Hematopoietic multipotent progenitor cell treated with erythropoietin and hydrocortisone succinate and interleukin-3 and kit ligand, for 6 days (in vitro differentiated cells): Measurements from ENCODE around the gene AKT3.
"Not testable (repeated sequence)": the region's sequence is repeated elsewhere in the genome, so short reads cannot be mapped to it uniquely, and the experiment has no call there.

ENCODE experiments used
- DNase-seq: peaks from one replicate; pipeline ENCODE4 v3.0.0-alpha.2; 2015

AKT3 gene

DNA sequence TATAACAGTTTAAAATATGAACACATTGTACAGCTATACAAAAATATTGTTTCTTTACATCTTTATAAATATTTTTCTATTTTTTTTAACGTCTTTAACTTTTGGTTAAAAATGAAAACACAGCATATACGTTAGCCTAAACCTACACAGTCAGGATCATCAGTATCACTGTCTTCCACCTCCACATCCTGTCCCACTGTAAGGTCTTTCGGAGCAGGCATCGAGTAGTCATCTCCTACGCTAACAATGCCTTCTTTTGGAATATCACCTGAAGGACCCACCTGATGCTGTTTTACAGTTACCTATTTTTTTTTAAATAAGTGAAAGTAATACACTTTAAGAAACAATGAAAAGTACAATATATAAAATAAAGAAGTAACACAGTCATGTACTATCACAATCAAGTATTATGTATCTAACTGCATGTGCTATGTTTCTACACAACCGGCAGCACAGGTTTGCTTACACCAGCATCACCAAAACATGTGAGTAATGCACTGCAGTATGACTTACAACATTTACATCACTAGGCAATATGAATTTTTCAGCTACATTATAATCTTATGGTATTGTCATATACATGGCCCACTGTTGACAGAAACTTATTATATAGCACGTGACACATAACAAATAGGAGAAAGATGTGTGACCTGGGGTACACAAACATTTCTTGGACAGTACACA is 254.4 kb downstream of the AKT3 start:
- no peak for DNase-seq

DNA sequence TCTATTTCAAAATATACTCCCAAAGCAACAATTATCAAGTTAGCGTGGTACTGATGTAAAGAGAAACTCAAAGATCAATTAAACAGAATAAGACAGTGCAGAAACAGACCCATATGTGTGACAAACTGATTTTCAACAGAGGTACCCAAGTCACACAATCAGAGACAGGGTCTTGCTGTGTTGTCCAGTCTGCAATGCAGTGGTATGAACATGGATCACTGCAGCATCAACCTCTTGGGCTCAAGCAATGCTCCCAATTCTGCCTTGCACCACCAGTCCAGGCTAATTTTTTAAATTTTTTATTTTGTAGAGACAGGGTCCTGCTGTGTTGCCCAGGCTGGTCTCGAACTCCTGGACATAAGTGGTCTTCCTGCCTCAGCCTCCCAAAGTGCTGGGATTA is 255.6 kb downstream of the AKT3 start:
- DNase-seq = no peak

DNA sequence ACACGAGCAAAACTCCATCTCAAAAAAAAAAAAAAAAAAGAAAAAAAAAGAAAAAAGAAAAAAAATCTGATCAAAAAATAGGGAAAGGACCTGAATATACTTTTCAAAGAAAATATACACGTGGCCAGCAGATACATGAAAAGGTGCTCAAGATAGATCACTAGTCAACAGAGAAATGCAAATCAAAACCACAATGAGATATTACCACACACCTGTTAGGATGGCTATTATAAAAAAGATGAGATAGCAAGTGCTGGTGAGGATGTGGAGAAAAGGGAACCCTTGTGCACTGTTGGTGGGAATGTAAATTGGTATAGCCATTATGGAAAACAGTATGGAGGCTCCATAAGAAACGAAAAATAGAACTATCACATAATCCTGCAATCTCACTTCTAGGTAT is 260.8 kb downstream of the AKT3 start:
- not testable (repeated sequence) for DNase-seq

DNA sequence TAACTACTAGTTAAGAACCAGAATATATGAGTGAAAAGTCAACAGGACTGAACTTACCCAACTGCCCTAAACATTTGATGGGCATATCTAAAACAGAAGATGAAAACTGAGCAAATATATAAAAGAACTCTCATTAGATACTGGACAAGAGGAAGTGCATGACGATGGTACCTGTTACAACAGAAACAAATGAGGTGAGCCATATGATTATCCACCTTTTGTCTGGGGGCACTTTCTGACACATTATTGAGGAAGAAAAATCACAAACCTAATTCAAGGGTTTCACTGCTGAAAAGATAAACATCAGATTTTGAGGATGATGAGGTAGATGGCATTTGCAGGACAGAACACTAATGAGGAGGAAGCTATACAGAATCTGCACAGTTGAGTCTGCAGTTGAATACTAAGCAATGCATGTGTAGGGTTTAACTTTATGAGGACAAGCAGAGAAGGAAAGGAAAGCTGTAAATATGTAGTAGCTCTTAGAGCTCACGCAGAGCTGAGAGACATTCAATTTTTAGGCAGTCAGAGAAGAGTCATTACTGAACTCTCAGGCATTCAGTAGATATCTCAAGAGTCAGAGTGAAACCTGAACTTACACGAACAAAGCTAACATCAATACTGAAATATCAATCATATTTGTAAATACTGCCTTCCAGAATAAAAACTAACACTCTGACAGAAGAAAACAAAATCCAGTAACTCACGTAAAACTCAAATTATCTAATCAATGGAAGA is 262.1 kb downstream of the AKT3 start:
- no peak for DNase-seq

DNA sequence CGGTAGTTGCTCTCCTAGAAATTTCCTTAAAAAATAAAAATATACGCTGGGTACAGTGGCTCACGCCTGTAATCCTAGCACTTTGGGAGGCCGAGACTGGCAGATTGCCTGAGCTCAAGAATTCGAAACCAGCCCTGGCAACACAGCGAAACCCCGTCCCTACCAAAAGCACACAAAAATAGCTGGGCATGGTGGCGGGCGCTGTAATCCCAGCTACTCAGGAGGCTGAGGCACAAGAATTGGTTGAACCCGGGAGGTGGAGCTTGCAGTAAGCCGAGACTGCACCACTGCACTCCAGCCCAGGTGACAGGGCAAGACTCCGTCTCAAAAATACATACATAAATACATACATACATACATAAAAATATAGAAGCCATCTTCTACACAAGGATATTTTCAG is 262.8 kb downstream of the AKT3 start:
- no peak for DNase-seq

DNA sequence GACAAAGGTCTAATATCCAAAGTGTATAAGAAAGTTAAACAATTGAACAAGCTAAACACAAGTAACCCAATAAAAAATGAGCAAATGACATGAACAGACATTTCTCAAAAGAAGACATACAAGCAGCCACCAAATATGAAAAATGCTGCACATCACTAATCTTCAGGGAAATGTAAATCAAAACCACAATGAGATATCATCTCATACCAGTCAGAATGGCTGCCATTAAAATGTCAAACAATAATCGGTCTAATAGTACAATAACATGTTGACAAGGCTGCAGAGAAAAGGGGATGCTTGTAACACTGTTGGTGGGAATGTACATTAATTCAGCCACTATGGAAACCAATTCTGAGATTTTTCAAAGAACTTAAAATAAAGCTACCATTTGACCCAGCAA is 264.1 kb downstream of the AKT3 start:
- no peak for DNase-seq

DNA sequence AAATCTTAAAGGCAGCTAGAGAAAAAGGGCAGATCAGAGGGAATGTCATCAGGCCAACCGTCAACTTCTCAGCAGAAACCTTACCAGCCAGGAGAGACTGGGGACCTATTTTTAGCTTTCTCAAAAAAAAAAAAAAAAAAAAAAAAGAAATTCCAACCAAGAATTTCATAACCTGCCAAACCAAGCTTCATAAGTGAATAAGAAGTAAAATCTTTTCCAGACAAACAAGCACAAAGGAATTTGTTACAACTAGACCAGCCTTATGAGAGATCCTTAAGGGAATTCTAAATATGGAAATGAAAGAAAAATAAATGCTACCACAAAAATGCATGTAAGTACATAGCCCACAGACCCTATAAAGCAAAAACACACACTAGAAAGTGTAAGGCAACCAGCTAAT is 267.7 kb downstream of the AKT3 start:
- no peak for DNase-seq

DNA sequence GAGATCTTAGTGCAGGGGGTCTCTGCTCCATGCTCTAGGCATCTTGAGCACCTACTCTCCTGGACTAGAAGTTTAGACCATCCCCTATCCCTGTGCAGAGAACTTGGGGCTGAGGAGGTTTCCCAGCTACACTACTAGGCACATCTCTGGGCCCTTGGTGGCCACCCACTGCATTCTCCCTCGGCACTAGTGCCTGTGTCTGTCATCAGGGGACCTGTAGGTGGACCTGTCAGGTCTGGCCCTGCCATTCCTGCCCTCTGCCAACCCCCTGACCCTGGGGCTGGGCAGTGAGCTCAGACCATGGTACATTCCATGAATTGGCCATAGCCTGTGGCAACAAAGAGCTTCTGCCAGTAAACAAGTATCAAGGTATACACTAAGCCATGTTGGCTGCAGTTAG is 269.1 kb downstream of the AKT3 start:
- no peak for DNase-seq

DNA sequence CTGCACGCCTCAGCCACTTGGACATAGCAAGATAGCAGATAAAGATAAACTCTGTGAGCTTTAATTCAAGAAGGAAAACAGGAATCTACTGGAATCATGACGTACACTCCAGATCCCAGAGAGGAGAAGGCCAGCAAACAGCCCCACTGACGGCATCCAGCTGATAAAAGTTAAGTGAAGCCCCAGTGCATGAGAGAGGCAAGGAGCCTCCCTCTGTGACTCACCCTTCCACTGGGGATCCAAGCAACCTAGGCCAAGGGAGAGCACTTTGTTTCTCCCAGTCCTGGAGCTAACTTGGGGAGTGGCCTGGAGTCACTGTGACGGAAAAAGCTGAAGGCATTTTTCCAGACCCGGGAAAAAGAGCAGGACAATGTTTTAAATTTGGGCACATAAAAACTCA is 270.0 kb downstream of the AKT3 start:
- no peak for DNase-seq

DNA sequence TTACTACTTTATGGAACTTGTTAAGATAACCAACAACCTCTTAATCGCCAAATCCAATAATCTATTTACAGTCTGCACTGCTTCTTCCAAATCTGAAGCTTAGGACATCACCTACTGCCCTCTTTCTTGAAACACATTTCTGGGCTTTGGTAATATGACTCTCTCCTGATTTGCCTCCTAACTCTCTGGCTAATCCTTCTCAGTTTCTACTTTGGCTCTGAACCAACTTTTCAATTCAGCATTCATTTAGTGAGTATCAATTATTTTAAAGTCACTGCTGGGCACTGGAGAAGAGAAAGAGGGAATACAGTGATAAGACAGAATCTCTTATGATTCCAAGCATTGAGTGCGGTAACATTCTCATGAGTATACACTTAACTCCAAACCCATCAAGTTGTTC is 275.0 kb downstream of the AKT3 start:
- DNase-seq = no peak

DNA sequence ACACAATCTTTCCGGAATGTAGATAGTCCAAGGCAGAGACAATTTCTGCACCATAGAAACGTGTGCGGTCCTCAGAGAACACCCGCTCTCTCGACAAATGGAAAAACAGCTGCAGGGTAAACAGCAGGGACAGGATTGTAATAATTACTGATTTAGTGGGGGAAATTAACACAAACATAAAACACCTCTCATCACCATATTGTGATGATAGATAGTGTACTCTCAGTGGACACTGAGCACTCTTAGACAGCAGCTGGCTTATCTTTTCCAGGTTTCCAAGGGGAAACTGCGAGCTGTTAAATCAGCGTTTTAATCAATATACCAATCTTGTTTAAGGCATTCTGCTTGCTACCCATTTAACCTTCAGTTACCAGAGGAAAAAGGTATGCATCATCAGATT is 277.1 kb downstream of the AKT3 start:
- DNase-seq = no peak

DNA sequence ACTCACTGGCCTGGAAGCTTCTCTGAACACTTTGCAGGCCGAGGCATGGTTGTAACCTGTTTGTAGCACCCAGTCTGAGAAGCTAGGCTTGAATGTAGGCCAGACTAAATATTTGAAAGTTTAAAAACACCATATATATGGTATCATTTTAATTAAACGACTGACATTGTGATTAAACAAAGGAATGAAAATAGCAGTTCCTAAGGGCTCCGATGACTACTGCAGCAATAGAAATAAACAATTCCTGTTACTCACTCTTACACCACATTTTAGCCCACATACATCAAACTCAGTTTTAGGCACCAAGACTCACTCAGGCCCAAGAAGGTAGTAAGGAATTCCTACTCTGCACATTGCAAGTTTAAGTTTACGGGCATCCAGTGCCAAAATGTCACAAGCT is 281.2 kb downstream of the AKT3 start:
- no peak for DNase-seq

DNA sequence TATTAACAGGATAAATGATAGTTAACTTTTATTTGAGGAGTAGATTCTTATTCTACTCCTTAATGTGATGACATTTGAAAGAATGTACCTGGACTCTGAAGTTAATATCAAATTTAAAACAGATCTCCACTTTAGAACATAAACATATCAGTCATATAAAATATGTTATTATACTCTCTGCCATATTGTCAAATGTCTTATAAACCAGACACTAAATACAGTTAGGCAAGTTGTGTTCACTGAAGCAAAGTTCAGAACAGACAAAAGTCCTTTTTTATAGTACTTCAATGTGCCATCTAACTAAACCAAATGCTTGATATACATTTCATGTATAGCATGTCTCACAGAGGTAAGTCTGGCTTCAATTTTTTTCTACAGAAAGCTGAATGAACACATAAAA is 285.2 kb downstream of the AKT3 start:
- DNase-seq = no peak

DNA sequence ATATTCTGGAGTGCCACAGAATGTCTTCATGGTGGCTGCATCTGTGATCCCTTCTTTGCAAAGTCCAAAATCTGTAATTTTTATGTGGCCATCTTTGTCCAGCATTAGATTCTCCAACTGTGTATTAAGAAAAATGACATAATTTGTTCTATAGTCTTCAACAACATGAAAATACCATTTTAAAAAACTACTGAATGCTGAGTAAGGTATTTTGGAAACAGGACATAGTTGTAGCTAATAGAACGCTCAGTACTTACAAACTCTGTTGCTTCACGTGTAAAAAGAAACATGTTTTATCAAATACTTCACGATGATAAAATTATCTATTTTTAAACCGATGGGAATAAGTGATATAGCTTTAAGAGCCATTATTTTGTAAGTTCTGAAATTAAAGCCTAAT is 286.3 kb downstream of the AKT3 start:
- DNase-seq = no peak

DNA sequence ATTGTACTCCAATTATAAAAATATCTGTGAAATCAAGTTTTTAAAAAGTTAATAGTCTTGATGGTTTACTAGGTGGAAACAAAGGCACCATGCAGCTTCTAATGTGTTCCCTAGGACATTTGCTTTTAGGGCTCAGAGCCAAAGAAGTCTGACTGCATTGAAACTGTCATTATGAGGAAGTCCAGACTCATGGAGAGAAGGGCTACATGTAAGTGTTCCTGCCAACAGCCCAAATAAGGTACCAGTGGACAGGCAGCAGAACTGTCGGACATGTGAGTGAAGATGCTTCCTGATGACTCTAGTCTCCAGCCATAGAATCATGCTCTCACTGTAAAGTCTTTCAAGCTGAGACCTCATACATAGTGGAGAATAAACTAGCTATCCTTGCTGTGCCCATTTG is 287.6 kb downstream of the AKT3 start:
- no peak for DNase-seq

DNA sequence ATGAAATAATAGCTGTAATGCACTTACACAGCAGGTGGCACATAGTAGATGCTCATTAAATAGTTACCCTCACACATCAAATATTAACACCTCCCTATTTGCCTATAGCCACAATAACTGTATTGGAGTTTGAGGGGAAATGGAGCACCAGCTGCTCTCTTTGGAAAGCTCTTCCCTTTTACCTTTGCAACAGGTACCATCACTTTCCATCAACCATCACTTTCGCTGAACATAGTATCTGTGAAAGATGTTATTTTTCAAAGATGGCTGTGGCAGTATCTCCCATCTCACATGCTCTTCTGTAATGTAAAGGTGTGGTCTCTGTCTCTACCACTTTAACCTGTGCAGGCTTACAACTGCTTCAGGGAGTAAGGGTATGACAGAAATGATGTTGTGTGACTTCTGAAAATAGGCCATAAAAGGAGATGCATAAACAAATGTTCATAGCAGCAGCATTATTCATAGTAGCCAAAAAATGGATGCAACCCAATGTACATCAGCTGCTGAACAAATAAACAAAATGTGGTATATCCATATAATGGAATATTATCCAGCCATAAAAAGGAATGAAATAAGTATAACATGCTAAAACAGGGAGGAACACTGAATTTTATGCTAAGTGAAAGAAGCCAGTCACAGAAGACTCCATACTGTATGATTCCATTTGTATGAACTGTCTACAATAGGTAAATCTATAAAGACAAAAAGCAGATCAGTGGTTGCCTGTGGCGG is 288.3 kb downstream of the AKT3 start:
- DNase-seq = no peak

DNA sequence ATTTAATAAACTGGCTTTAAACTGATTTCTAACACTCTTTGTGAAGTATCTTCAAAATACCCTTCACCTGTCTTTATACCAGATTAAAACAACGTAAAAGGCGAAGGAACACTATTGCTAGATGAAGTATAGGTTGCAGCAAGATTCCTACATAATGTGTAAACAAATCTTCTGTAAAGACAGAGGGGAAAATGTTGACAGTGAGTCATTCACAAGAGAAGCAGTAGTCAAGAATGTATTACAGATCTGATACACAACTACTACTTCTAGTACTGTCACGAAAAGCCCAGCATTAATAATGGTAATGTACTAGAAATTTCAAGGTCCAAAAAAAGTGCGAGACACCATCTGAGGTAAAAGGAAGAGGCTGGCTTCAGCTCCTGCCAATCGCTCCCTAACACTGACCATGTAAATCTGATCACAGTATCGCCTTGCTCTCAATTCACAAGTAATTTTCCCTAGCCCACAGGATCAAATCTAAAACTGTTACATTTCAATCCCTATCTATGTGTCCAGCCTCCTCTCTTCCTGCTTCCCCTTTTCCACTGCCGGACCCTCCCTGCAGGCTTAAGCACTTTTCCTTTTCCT is 290.4 kb downstream of the AKT3 start:
- no peak for DNase-seq

DNA sequence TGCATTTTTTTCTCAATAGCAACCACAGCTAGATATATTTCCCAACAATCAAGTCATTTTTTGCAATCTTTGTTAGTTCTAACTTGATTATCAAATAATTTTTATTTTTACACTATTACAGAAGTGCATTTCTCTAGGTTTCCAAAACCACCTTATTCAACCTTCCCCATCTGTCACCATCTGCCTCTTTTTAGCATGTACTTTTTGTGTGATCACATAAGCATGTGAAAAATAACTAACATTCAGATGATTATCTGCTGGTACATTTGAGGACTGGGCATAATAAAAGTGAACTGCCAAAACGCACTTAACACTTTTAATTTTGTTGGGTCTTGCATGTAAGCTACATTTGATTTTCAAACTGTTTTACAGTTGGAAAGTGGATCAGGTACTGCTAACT is 291.5 kb downstream of the AKT3 start:
- no peak for DNase-seq

DNA sequence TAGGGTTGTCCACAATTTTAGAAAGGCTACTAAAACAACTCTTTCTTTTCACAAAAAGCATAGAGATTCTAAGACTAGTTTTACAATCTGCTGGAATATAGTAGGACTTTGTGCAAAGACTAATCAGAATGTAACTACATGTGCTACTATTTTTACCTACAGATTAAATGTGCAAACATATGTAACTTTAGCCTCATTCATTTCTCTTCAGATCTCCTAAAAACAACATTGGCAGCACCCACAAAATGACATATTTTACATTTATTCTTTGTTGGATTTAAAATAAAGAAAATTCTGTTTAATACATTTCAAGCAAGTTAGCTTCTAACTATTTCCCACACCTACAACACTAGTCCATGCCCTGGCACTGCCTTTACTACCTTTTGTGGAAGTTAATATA is 292.2 kb downstream of the AKT3 start:
- no peak for DNase-seq

DNA sequence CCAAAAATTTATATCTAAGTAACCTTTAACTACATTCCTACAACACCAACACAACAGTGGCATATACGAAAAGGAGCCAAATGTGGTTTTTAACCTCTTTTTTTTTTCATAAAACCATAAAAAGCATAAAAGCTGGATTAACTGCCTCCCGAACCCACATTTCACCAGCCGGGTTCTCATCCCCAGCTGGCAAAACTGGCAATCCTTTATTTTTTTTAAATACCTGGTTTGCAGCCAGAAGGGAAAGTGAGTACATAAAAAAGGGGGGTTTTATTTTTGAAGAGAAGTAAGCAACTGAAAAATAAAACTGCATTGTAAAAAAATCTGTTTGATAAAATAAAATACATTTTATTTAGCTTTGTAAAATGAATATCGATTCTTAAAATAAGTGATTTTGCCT is 295.4 kb downstream of the AKT3 start:
- no peak for DNase-seq

DNA sequence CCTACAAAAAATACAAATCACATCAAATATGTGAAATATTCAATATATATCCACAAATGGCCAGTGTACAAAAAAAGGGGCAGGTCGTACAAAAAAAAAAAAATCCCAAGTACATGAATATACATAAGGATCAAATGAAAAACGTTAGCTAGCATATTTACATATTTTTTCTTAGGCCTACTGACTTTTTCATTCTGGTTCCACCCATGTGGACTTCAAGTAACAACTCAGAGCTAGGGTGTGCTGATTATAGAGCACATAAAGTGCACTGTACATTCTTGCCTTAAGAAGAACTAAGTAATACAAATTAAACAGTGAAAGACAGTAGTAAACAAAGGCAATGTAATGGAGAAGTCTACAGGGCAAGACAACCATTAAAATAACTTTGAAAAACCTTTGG is 297.0 kb downstream of the AKT3 start:
- DNase-seq = no peak

DNA sequence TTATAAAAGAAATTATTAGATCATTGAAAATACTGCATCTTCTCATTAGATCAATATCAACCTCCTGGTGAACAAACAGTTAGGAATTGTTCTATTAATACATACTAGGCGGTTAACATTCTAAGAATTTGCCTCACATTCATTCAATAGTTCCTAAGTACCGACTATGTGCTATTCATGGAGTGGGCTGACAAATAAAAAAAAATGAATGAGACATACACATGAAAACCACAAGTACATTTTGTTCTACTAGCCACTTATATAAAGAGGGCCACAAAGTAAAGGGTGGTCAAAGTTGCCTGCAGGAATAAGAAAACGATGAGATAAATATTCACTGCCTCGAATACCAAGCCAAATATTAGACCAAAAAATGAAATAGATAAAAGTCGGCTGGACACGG is 299.8 kb downstream of the AKT3 start:
- no peak for DNase-seq

DNA sequence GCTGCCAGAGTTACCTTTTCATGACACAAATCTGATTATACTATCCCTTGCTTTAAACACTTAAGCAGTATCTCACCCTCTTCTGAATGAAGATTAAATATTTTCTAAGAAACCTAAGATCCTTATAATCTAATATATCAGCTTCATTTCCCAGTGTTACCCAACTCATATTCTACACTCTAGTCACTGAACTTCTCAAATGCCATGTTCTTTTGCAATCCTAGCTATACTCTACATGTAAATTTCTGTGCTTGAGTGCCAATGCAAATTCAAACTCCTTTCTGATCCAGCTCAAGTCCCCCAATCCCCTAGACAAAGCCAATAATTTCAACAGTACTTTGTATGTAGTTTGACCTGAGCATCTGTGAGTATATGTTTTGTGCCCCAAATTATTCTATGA is 300.3 kb downstream of the AKT3 start:
- no peak for DNase-seq

DNA sequence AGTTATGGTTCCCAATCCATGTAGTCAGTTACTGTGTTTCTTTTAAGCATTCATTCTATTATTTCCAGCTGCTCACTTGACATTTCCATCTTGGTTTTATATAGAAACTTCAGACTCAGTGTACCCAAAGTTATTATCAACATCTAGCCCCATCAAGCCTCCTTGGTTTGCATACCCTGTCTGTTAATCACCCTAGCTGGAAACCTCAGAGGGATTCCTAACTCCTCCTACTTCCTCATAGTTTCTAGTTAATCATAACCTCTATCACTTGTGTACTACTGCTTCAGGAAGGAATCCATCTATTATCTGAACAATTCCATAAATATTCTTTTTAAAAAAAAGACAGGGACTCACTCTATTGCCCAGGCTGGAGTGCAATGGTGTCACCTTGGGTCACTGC is 300.9 kb downstream of the AKT3 start:
- DNase-seq = peak; percentile 11
